Left hindlimb (tissue), 1 donor: ENCODE data around the gene S100A16.

Source experiments
- DNase-seq: peaks from one replicate; pipeline ENCODE4 v3.0.0-alpha.2; 2018

S100A16 gene

DNA sequence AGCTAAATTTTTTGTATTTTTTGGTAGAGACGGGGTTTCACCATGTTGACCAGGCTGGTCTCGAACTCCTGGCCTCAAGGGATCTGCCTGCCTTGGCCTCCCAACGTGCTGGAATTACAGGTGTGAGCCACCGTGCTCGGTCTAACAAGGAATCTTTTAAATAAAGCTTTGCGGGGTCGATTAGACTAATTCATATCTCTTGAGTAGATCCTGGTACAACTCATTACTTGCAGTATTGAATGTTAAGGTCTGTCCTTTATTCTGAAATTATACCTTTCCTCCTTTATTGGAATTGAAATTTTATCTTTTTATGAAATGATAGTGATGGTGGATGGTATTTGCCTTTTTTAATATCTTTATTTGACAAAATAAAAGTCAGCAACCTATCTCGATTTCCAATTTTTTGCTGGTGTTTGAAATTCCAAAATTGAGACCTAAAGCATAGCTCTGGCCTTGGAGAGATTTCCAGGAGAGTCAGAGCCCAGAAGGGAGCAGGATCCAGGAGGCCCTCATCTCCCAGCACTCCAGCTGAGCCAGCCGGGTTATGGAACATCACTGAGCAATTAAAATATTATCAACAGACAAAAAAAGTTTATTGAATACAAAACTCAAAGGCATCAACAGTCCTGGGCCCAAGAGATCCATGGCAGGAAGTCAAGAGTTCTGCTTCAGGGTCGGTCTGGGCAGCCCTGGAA lies 52.0 kb downstream of the S100A16 start:
- no peak for DNase-seq

DNA sequence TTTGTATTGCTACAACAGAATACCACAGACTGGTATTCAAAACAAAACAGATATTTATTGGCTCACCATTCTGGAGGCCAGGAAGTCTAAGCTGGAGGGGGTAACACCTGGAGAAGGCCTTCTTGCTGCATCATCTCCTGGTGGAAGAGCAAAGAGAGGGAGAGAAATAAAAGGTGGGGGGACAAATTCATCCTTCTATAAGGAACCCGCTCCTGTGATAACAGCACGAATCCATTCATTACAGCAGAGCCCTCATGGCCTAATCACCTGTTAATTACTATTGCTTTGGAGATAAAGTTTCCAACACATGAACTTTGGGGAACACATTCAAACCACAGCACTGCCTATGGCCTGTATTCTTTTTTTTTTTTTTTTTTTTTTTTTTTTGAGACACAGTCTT lies 52.7 kb downstream of the S100A16 start:
- no peak for DNase-seq

DNA sequence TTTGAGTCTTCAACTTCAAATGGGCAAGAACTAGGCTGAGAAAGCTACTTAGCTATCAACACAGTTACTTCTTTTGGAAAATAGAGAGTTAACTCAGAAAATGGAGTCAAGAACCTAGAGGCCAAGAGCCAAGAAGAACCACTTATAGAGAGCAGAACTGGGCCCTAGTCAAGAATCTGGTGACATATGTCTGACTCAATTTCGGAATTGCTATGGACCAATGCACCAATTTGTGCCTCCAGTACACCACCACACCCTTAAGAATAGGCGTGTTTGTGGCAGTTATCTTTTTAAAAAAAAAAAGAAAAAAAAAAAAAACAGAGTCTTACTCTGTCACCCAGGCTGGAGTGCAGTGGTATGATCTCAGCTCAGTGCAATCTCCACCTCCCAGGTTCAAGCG lies 55.1 kb downstream of the S100A16 start:
- no peak for DNase-seq
